DMS53 treated with DMSO at 0.1 percent for 48 hours (cell line): ENCODE measurements around the gene PHKB.
"Not testable (repeated sequence)": the region's sequence is repeated elsewhere in the genome, so short reads cannot be mapped to it uniquely, and the experiment has no call there.

ENCODE experiments used
- DNase-seq: peaks from one replicate; lab custom pipeline; 2025; ENCODE audit not compliant: unreplicated experiment; lab: John Stamatoyannopoulos, UW

Gene PHKB

GRCh38 chr16:47460711-47461597 lies at the start of gene PHKB, which contains the start of gene ITFG1:
Gene PHKB (plus strand): TSS chr16:47461331. CDS start chr16:47461351, 20 bp downstream.
Gene ITFG1 (minus strand): TSS chr16:47461063. CDS start chr16:47461045, 18 bp downstream.
- DNase-seq, result peak; percentile 76

- no peak for DNase-seq
Observed at GRCh38 chr16:47413041-47413440, 48.1 kb upstream of the PHKB start.

GRCh38 chr16:47416869-47417268 lies 44.3 kb upstream of the PHKB start:
- no peak for DNase-seq

- DNase-seq, result no peak
Observed at GRCh38 chr16:47424846-47425245, 36.3 kb upstream of the PHKB start.

GRCh38 chr16:47426806-47427205 lies 34.3 kb upstream of the PHKB start:
- no peak for DNase-seq

GRCh38 chr16:47431960-47432359 lies 29.2 kb upstream of the PHKB start:
- no peak for DNase-seq

- not testable (repeated sequence) for DNase-seq
Observed at GRCh38 chr16:47434274-47434673, 26.9 kb upstream of the PHKB start.

- not testable (repeated sequence) for DNase-seq
Observed at GRCh38 chr16:47440066-47440465, 21.1 kb upstream of the PHKB start.

- DNase-seq, result not testable (repeated sequence)
Observed at GRCh38 chr16:47442884-47443283, 18.2 kb upstream of the PHKB start.

- no peak for DNase-seq
Observed at GRCh38 chr16:47446431-47446830, 14.7 kb upstream of the PHKB start.

GRCh38 chr16:47448830-47449575 lies 12.1 kb upstream of the PHKB start:
- DNase-seq, result no peak

GRCh38 chr16:47449788-47450187 lies 11.3 kb upstream of the PHKB start:
- DNase-seq, result no peak

- no peak for DNase-seq
Observed at GRCh38 chr16:47458331-47458730, 2.8 kb upstream of the PHKB start.

- no peak for DNase-seq
Observed at GRCh38 chr16:47459603-47460002, 1.5 kb upstream of the PHKB start.

GRCh38 chr16:47460359-47460710 lies 796 bp upstream of the PHKB start:
- no peak for DNase-seq

GRCh38 chr16:47461598-47462266 lies 601 bp downstream of the PHKB start:
- peak; percentile 31 for DNase-seq

- no peak for DNase-seq
Observed at GRCh38 chr16:47463771-47464624, 2.9 kb downstream of the PHKB start.

- DNase-seq, result no peak
Observed at GRCh38 chr16:47465919-47466630, 4.9 kb downstream of the PHKB start.

- no peak for DNase-seq
Observed at GRCh38 chr16:47467501-47467900, 6.4 kb downstream of the PHKB start.
